Measurements from ENCODE around the gene PLAAT1.

- TF ChIP-seq, protein P1, sequence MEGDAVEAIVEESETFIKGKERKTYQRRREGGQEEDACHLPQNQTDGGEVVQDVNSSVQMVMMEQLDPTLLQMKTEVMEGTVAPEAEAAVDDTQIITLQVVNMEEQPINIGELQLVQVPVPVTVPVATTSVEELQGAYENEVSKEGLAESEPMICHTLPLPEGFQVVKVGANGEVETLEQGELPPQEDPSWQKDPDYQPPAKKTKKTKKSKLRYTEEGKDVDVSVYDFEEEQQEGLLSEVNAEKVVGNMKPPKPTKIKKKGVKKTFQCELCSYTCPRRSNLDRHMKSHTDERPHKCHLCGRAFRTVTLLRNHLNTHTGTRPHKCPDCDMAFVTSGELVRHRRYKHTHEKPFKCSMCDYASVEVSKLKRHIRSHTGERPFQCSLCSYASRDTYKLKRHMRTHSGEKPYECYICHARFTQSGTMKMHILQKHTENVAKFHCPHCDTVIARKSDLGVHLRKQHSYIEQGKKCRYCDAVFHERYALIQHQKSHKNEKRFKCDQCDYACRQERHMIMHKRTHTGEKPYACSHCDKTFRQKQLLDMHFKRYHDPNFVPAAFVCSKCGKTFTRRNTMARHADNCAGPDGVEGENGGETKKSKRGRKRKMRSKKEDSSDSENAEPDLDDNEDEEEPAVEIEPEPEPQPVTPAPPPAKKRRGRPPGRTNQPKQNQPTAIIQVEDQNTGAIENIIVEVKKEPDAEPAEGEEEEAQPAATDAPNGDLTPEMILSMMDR (conservative IDR thresholded peaks at IDR 0.05; ENCODE audit: low read length): no peak
- TF ChIP-seq EZH2phosphoT487 (IDR thresholded peaks at IDR 0.05; ENCODE audit: borderline replicate concordance): no peak
These were observed 29.0 kb upstream of the PLAAT1 start for GRCh38 chr3:193211984-193212383.
